ENCODE measurements around the gene FOXL2. TPM values are rescaled to one million over a fixed set of nuclear protein-coding genes. Genes with fewer than 3 reads are reported as not detected.

Gene FOXL2
- total RNA-seq, 1 donor from 2014 or later = not detected

DNA sequence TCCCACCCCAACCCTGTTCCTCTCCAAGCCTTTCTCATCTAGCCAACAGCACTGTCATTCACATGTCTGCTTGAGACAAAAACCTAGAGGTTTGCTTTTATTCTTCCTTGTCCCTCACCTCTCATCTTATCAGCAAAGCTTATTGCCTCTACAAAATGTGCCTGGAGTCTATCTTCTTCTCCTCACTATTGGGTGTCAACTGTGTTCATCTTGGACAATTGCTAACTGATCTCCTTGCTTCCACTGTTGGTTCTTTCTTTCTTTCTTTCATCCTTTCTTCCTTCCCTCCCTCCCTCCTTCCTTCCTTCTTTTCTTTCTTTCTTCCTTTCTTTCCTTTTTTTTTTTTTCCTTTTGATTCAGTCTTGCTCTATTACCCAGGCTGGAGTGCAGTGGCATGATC, 48.2 kb downstream of the FOXL2 start:
- no peaks in the 10 kb centered on the region for H3K36me3 Mint-ChIP-seq

DNA sequence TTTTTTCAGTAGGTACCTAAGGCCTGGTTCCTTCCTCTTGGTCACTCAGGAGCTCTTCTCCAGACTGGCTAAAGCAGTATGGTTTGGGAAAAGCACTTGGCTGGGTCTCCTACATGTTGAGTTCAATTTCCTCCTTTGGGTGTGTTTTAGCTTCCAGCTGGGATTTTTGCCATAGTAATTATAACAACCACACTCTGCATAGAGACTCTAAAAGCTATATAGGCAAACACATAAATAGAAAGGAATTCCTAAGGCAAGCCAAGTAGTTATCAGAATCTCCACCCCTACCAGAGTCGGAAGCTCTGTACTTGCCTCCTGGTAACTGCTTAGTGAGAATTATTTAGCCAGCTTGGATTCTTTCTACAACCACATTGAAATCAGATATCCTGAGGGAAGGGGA, 48.6 kb downstream of the FOXL2 start:
- no peak overlapping the region for H3K27ac Mint-ChIP-seq
- no peaks in the 10 kb centered on the region for H3K27me3 Mint-ChIP-seq (ENCODE audit: low read depth)
- H3K4me1 Mint-ChIP-seq = no peaks in the 10 kb centered on the region
- TF ChIP-seq, protein P1, sequence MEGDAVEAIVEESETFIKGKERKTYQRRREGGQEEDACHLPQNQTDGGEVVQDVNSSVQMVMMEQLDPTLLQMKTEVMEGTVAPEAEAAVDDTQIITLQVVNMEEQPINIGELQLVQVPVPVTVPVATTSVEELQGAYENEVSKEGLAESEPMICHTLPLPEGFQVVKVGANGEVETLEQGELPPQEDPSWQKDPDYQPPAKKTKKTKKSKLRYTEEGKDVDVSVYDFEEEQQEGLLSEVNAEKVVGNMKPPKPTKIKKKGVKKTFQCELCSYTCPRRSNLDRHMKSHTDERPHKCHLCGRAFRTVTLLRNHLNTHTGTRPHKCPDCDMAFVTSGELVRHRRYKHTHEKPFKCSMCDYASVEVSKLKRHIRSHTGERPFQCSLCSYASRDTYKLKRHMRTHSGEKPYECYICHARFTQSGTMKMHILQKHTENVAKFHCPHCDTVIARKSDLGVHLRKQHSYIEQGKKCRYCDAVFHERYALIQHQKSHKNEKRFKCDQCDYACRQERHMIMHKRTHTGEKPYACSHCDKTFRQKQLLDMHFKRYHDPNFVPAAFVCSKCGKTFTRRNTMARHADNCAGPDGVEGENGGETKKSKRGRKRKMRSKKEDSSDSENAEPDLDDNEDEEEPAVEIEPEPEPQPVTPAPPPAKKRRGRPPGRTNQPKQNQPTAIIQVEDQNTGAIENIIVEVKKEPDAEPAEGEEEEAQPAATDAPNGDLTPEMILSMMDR (IDR thresholded peaks at IDR 0.05; ENCODE audit: unreplicated experiment) = no peak
- DNase-seq (ENCODE audit: low spot score in 2 of 2, unreplicated experiment in 2 of 2) = no peak
- H3K4me3 Mint-ChIP-seq = no peak overlapping the region
- H3K9me3 Mint-ChIP-seq = no peaks in the 10 kb centered on the region
- no peaks in the 10 kb centered on the region for H3K36me3 Mint-ChIP-seq

More for the DNA sequence above, 48.2 kb downstream of the FOXL2 start:
- Mint-ChIP-seq H3K9me3 (no peaks in the 10 kb centered on the region), H3K4me1 (no peaks in the 10 kb centered on the region), H3K4me3 (no peak overlapping the region), H3K27ac (no peak overlapping the region), H3K27me3 (ENCODE audit: low read depth) (no peaks in the 10 kb centered on the region)
- DNase-seq (ENCODE audit: low spot score in 2 of 2, unreplicated experiment in 2 of 2) = no peak
- TF ChIP-seq, protein P1 (IDR thresholded peaks at IDR 0.05; ENCODE audit: unreplicated experiment) = no peak

Other genes with a start within 250 kb of the FOXL2 start
- 19.1 to 23.5 TPM (median 20.2 TPM) in 3 replicates for gene PIK3CB, start 112.2 kb downstream of the FOXL2 start, total RNA-seq
- not detected in 3 replicates for gene FOXL2NB, start 80 bp upstream of the FOXL2 start, total RNA-seq
- not detected in 3 replicates for gene PRR23A, start 59.1 kb upstream of the FOXL2 start, total RNA-seq
- not detected in 3 replicates for gene PRR23B, start 73.8 kb upstream of the FOXL2 start, total RNA-seq
- gene PRR23C, start 97.8 kb upstream of the FOXL2 start, total RNA-seq = not detected in 3 replicates